Activated CD8-positive, alpha-beta memory T cell treated with anti-CD3 and anti-CD28 coated beads, Interleukin-2, amount 50 U/mL, for 1 hour (primary cell): Measurements from ENCODE around the gene SPTSSB.

ENCODE experiments used
- DNase-seq: peaks from one replicate; pipeline ENCODE4 v3.0.0-alpha.2; 2020; ENCODE audit errors: extremely low read depth

SPTSSB gene

GRCh38 chr3:161339517-161340500, 31.5 kb downstream of the SPTSSB start:
- DNase-seq, result no peak

GRCh38 chr3:161337311-161337710, 34.0 kb downstream of the SPTSSB start:
- no peak for DNase-seq

GRCh38 chr3:161336661-161337060, 34.7 kb downstream of the SPTSSB start:
- no peak for DNase-seq

- DNase-seq, result no peak
Measured at GRCh38 chr3:161333696-161334095, 37.6 kb downstream of the SPTSSB start.

- no peak for DNase-seq
Measured at GRCh38 chr3:161332792-161333191, 38.5 kb downstream of the SPTSSB start.

DNA sequence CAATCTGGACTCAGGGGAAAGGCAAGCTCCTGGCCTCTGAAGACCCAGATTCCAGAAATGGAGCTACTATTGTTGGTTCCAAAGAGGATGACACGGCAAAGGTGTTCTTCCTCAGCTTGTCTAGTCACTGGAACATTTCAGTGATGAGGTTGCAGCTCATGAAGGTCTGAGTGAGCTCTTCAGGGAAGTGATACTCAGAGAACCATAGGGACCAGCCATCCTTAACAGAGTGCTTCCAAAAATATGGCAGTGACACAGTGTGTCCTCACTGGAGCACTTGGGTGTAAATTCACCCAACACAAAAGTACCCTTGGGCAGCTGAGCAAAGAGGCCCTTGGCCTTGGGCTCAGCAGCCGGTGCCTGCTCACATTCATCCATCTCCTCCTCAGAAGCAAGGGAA, 46.3 kb downstream of the SPTSSB start:
- DNase-seq, result no peak

GRCh38 chr3:161323926-161324621, 47.2 kb downstream of the SPTSSB start:
- DNase-seq, result no peak

- DNase-seq, result no peak
Measured at GRCh38 chr3:161322781-161323568, 48.3 kb downstream of the SPTSSB start.

GRCh38 chr3:161320837-161321236, 50.5 kb downstream of the SPTSSB start:
- DNase-seq, result no peak

DNA sequence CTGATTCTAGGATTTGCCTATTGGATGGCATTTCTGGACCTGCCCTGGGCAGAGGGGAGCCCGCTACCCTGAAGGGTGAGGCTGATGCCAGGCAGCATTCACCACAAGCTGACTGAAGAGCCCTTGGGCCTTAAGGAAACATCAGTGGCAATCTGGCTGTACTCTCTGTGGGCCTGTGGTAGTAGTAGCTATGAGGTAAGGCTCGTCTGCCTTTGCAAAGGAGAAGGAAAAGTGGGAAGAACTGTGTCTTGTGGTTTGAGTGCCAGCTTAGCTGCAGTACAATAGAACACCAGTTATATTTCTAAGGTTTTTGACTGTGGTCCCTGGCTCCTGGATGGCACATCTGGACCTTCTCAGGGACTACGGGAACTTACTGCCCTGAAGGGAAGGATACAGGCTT, 51.5 kb downstream of the SPTSSB start:
- DNase-seq, result no peak

- no peak for DNase-seq
Measured at GRCh38 chr3:161317077-161317476, 54.2 kb downstream of the SPTSSB start.

DNA sequence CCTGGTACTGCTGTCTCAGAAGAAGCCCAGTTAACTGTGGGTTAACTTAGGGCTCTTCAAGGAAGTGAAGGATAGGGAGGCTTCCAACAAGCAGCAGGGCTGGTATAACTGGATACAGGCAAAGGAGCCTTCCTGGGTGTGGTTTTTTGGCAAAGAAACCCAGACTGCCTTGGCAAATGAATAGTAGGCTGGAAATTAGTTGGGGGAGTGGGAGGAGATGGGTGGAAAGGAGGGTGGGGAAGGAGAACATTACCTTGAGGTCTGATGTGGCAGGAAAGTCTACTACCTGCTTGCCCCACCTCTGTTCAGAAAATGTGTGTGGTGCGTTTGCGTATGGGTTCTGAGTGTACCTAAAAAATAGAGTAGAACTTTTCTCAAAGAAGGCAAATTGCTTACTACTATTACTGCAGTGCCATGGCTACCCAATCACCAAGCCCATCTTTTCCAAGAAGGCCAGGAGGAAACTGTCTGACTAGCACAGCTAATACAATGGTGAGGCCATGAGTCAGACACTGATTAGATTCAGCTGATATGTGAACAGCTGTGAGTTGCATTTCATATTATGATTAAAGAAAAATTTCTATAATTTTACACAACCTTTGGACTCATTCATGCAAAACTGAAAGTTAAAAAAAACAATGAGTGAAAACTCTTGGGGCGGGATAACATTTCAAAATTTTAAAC, 55.2 kb downstream of the SPTSSB start:
- no peak for DNase-seq

DNA sequence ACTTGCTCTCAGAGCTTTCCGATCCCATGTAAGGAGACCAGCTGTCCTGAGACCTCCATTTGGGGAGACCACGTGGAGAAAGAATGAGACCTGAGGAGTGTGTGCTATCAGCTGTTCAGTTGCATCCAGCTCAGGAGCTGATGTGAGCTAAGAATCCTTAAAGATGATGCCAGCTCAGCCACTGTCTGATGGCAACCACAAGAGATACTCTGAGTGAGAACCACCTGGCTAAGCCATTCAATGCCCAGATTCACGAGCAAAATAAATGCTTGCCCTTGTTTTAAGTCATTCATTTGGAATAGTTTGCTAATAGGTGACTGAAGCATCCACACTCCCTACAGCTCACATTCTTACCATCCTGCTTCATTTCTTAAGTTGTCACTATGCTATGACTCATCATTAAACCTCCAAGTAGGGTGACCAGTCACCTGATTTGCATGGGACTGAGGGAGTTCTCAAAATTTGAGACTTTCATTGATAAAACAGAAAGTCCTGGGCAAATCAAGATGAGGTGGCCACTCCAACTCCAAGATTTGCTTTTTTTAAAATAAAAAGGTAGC, 56.4 kb downstream of the SPTSSB start:
- no peak for DNase-seq

DNA sequence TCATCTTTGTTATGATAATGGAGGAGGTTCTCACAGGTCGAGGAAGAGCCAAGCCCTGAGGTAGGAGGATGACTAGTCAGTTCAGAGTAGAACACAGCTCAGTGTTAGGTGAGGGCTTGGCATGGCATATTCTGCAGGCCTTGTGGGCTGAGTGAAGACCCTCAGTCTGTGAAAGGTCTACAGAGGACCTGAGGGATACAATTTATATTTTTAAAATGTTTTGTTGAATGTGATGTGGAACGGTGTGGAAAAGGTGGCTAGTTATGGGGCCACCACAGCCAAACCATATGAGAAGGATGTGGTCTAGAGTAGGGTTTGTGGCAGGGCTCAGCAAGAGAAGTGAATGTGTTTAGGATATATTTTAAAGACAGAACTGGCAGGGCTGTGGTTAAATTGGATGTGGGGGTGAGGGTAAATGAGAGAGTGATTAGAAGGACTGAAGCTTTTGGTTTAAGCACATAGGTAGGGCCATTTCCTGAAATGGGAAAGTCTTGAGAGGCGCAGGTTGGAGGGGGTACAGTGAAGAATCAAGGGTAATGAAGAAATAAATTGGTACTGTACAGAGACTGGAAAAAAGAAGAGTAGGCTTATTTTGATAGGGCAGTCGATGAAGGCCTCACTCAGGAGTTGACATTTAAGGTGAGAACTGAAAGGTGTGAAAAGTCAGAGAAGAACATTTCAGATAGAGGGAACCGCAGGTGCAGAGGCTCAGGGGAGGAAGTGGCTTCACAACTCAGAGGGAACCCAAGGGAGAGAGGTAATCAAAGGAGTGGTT, 60.5 kb downstream of the SPTSSB start:
- DNase-seq, result no peak

- DNase-seq, result no peak
Measured at GRCh38 chr3:161305095-161305991, 66.0 kb downstream of the SPTSSB start.

- DNase-seq, result no peak
Measured at GRCh38 chr3:161296814-161297213, 74.5 kb downstream of the SPTSSB start.

- no peak for DNase-seq
Measured at GRCh38 chr3:161295325-161295724, 76.0 kb downstream of the SPTSSB start.
